GM15510 (cell line): Measurements from ENCODE around the gene TMPRSS4.

Experiments
- POLR2A ChIP-seq: IDR thresholded peaks from 3 replicates; pipeline ENCODE4 v1.6.1; 2011; ENCODE audit warnings: borderline replicate concordance; ENCODE audit not compliant: insufficient read length; ENCODE audit errors: extremely low read depth

Gene TMPRSS4

DNA sequence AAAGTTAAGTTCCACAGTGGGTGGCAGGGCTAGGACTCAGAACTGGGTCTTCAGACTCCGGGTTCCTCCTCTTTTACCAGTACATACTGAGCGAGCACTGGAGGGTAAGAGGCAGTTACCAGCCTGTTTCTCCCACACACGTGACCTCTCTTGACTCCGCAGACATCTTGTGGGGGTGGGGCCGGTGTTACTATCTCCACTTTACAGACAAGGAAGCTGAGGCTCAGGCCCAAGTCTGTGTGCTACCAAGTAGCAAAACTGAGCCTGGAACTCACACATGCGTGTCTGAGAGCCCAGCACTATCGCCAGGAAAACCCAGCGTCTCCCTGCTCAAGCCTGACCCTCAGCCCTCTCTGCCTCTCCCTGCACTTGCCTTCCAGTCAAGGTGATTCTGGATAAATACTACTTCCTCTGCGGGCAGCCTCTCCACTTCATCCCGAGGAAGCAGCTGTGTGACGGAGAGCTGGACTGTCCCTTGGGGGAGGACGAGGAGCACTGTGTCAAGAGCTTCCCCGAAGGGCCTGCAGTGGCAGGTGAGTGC lies 25.9 kb downstream of the TMPRSS4 start:
- TF ChIP-seq POLR2A = no peak

DNA sequence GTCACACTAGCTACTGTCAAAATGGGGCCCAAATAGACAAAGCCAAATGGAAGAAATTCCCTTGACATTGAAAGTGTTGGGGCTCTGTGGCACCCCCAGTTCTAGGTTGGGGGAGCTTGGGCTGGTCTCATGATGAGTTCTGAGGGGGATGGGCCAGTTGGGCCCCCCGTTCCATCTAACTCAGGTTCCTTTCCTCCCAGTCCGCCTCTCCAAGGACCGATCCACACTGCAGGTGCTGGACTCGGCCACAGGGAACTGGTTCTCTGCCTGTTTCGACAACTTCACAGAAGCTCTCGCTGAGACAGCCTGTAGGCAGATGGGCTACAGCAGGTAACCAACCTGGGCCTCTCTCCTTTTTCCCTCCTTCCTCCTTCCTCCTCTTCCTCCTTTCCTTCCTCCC lies 27.6 kb downstream of the TMPRSS4 start:
- TF ChIP-seq POLR2A = no peak

DNA sequence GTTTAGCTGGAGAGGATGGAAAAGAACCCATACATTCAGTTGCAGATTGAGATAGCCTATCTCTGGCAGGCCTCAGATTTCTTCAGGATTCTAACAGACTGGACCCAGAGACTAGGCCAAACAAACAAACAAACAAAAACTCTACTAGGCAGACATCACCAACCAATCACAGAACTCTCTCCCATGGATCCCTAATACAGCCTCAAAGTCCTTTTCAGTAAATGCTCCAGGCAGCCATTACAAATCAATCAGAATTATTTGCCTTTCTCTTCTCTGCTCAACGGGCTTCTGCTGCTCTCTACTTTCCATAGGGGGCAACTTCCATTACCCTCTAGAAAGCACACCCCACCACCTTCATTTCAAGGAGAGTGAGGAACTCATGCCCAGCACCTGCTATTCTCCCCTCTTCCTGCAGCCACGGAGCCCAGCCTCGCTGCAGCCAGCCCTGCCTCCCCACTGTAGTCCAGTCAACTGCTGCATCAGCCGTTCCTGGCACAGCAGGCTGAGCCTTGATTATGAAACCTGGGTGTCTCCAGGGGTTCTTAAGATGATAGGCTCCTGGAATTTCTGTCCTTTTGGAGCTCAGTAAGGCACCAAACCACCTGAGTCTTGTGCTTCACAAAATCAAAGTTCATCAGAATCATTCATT lies 28.9 kb downstream of the TMPRSS4 start:
- TF ChIP-seq POLR2A = no peak

DNA sequence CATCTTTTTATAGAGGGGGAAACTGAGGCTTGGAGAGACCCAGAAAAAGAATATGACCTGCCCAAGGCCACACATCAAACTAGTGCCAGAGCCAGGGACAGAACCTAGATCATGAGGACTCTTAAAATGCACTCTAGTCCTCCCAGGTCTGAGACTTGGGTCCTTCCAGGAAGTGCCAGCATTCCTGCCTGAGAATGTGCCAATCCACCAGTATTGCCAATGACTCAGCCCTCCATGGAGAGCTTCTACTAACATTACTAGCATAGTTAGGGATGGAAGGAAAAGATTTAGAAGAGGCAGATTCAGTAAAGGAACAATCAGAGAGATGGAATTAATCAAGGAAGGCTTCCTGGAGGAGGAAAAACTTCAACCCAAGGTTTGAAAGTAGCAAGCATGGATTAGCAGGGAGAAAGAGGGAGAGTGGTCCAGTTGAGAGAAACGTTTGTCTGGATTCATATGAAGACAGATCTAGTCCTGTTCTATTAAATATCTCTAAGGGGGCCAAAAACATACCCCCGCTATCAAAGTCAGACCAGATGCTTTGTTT lies 30.0 kb downstream of the TMPRSS4 start:
- TF ChIP-seq POLR2A = no peak

DNA sequence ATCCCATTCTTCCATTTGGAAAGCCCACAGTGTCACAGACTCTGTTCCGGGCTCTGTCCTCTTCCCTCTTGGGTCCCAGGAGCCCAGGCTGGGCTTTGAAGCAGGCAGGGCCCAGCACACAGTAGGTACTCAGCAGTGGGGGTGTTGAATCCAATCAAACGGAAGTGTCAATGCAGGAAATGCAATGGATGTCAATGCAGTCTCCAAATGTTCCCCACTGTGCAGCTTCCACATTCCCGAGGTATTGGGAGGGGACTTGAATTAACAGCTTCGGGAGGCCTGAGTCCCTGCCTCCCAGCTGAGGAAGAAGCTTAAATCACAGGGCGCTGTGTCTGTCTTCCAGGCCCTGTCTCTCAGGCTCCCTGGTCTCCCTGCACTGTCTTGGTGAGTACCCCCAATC lies 31.6 kb downstream of the TMPRSS4 start:
- TF ChIP-seq POLR2A = no peak

DNA sequence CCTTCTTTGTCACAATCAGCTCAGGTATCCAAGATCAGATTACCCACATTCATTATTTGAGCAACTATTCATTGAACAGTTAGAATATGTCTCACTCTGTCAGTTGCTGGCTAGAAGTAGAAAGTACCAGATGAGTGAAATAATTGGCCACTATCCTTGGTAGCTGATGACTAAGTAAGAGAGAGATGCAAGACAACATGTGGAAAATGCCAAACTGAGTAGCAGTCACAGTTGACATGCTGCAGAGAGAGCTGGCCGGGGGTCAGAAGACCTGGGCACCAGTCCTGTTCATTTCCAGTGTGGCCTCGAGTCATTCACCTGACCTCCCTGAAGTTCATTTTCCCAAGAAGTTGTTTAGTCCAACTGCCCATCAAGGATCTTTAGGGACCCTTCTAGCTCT lies 32.4 kb downstream of the TMPRSS4 start:
- TF ChIP-seq POLR2A = no peak

DNA sequence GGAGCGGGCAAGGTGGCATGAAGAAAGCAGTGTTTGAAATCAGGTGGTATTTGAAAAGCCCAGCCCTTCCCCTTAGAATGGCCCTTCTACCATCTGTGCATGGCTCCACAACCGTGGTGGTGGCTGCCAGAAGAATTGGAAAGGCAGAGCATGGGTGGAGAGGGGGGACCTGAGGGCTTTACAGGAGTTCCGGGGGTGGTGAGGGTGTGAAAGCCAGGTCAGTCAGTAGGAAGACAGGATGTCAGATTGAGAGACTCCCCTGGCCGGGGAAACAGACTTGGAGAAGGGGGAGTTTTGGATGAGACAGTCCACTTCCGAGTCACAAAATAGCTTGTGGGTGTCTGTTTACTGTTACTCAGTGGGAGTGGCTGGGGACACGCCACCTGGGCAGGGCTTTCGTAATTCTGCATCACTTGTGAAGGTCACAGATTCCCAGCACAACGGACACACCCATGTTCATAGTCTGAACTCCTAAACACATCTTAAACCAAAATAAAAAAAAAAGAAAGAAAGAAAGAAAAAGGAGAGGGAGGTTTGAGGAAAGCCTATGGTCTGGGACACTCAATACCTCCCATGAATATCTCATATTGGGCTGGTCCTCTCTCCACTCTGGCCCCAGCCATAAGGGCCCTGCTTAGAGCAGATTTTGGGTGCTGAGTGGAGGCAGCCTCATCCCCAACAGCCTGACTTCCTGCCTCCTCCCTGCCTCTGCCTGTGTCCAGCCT lies 34.3 kb downstream of the TMPRSS4 start:
- no peak for TF ChIP-seq POLR2A

DNA sequence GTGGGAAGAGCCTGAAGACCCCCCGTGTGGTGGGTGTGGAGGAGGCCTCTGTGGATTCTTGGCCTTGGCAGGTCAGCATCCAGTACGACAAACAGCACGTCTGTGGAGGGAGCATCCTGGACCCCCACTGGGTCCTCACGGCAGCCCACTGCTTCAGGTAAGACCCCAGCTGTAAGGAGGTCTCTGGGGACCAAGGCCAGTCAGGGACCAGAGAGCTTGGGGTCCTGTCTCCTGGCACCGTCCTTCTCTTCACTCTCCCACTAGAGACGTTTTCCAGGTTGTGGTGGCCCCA lies 34.8 kb downstream of the TMPRSS4 start:
- TF ChIP-seq POLR2A = no peak

DNA sequence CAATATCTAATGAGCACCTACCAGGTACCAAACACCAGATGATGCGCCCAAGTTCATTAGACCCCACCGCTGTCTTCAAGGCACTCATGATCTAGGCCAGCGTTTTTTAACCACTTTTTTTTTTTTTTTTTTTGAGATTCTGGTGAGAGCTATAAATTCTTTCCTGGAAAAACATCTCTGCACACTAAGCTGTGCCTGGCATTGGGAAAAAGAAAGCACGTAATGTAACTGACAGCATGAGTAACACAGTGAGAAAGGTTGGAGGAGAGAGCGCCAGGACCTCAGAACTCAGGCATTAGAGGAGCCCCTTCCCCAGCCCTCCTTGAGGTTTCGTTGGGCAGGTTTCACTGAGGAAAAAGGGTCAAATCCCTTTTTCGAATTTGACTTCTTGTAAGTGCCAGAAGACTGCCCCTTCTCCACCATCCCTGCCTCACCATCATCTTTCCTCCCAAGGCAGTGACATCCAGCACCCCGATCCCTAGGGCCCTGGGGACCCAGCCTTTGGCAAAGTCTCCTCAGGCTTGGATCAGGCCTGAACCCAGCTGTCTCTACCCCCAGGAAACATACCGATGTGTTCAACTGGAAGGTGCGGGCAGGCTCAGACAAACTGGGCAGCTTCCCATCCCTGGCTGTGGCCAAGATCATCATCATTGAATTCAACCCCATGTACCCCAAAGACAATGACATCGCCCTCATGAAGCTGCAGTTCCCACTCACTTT lies 36.0 kb downstream of the TMPRSS4 start:
- no peak for TF ChIP-seq POLR2A

DNA sequence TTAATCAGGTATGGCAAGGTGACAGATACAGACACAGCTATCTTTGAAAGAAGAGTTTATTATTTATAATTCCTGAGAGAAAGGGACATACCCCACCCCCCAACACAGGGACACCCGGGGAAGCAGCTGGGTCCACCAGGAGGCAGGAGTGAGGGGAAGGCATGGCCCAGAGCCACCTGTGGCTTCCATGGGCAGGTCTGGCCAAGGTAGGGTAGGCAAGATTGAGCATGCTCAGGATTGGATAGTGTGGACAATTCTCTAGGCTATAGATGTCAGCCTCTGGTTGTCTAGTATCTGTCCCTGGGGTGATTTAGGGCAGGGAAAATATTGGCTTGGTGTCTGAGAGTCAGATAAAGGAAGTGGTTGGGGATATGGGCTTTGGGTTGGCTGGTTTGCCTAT lies 37.4 kb downstream of the TMPRSS4 start:
- TF ChIP-seq POLR2A = no peak

DNA sequence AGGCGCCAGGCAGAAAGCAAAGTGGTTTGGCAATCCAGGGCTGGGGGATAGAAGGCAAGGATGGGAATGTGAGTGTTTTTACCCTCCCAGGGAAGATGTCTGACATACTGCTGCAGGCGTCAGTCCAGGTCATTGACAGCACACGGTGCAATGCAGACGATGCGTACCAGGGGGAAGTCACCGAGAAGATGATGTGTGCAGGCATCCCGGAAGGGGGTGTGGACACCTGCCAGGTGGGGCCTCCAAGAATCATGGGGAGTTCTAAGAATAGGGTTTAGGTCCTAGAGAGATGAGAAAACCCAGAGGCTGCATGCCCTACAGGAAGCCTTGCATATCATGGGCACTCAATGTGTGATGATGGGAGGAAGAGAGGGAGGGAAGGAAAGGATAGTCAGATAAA lies 38.2 kb downstream of the TMPRSS4 start:
- no peak for TF ChIP-seq POLR2A

DNA sequence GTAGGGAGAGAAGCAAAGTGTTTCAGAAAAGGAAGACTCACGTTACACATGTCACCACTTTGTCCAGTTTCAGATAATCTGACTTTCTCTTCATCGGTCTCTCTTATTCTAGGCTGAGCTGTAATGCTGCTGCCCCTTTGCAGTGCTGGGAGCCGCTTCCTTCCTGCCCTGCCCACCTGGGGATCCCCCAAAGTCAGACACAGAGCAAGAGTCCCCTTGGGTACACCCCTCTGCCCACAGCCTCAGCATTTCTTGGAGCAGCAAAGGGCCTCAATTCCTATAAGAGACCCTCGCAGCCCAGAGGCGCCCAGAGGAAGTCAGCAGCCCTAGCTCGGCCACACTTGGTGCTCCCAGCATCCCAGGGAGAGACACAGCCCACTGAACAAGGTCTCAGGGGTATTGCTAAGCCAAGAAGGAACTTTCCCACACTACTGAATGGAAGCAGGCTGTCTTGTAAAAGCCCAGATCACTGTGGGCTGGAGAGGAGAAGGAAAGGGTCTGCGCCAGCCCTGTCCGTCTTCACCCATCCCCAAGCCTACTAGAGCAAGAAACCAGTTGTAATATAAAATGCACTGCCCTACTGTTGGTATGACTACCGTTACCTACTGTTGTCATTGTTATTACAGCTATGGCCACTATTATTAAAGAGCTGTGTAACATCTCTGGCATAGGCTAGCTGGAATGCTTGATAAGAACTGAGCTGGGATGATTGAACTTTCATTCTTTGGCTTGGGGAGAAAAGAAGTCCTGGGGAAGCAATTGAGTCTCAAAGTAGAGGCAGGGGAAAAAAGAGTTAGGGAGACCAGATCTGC lies 41.1 kb downstream of the TMPRSS4 start:
- TF ChIP-seq POLR2A = no peak

DNA sequence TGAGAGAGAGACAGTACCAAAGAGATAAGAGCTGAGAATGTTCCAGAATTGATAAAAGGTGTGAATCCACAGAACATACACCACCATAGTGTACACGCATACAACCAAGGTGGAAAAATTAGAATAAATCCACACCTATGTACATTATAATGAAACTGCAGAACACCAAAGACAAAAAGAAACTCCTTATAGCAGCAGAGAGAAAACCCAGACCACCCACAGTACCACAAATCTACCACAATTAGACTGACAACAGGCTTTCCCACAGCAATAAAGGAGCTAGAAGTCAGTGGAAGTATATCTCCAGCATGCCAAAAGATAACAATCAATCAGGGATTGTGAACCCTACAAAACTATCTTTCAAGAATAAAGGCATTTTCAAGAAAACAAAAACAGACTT lies 43.9 kb downstream of the TMPRSS4 start:
- no peak for TF ChIP-seq POLR2A

DNA sequence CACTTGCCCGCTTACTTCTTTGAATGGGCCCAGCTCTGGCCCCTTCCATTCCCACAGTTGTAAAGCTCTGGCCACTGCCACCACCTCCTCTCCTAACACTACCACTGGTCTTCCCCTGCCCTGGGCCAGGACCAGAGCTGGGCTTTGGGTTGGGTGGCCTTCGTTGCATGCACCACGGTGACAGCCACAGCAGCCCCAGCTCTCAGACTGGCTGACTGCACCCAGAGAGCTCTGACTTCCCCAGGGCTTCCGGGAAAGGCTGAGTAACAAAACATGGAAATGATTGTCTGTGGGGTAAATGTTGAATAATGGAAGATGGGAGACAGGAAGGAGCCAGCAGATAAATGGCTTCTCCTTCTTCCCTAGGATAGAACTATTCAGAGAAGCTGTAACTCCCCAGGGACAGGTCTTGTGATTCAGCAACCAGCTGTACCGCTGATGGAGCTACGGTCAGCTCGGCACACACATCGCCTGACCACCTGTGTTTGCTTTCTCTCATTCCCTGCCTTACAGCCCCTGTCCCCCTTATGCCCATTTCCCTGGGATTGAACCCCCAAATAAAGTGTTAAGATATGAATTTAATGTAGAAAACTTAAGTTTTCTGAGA lies 48.2 kb downstream of the TMPRSS4 start:
- no peak for TF ChIP-seq POLR2A
